GM23338 (cell line): Measurements from ENCODE around the gene ABAT. TPM values are rescaled to one million over a fixed set of nuclear protein-coding genes. Genes with fewer than 3 reads are reported as not detected.

ENCODE experiments used
- ATAC-seq: fragments of 200-7000 bp; cut with Tn5 transposase; 3 replicates; pipeline ENCODE4 v1.9.1; 2020
- DNase-seq: peaks from one replicate; pipeline ENCODE4 v3.0.0-alpha.2; 2015; ENCODE audit warnings: low spot score
- H2AFZ ChIP-seq: fragments of 200-600 bp; sonication (generic); 2 replicates; pipeline ENCODE4 v1.8.0; 2016; ENCODE audit warnings: antibody characterized with exemption, mild to moderate bottlenecking, moderate library complexity
- H3F3A ChIP-seq: fragments of 200-600 bp; sonication (generic); replicated peaks from 2 replicates; pipeline ENCODE4 v1.8.0; 2017; ENCODE audit warnings: antibody characterized with exemption, mixed run types, low read depth
- H3K27ac ChIP-seq: fragments of 200-600 bp; sonication (generic); 2 replicates; pipeline ENCODE4 v1.6.1; 2016; ENCODE audit warnings: low read depth
- H3K27me3 ChIP-seq: fragments of 200-600 bp; sonication (generic); 2 replicates; pipeline ENCODE4 v1.8.0; 2016; ENCODE audit warnings: mild to moderate bottlenecking, mixed run types, moderate library complexity; ENCODE audit not compliant: insufficient read depth
- H3K36me3 ChIP-seq: fragments of 200-600 bp; sonication (generic); 2 replicates; pipeline ENCODE4 v1.8.0; 2016; ENCODE audit warnings: mild to moderate bottlenecking; ENCODE audit not compliant: insufficient read depth
- H3K4me1 ChIP-seq: fragments of 200-600 bp; sonication (generic); 2 replicates; pipeline ENCODE4 v1.8.0; 2016; ENCODE audit warnings: mild to moderate bottlenecking, moderate library complexity; ENCODE audit not compliant: insufficient read depth
- H3K4me2 ChIP-seq: fragments of 200-600 bp; sonication (generic); 2 replicates; pipeline ENCODE4 v1.7.1; 2017; ENCODE audit warnings: mixed run types
- H3K4me3 ChIP-seq: fragments of 200-600 bp; sonication (generic); 2 replicates; pipeline ENCODE4 v1.6.1; 2016; ENCODE audit warnings: mixed run types
- H3K79me2 ChIP-seq: fragments of 200-600 bp; sonication (generic); replicated peaks from 2 replicates; pipeline ENCODE4 v1.8.0; 2017; ENCODE audit warnings: mild to moderate bottlenecking; ENCODE audit not compliant: insufficient read depth
- H3K9me2 ChIP-seq: fragments of 200-600 bp; sonication (generic); 2 replicates; pipeline ENCODE4 v1.8.0; 2017; ENCODE audit not compliant: insufficient read depth
- H4K20me1 ChIP-seq: fragments of 200-600 bp; sonication (generic); replicated peaks from 2 replicates; pipeline ENCODE4 v1.8.0; 2017; ENCODE audit warnings: mild to moderate bottlenecking; ENCODE audit not compliant: insufficient read depth
- H3K27ac Mint-ChIP-seq: 2 replicates; pipeline ENCODE4 v1.8.0; 2020; ENCODE audit warnings: inconsistent platforms, mild to moderate bottlenecking, moderate library complexity, mixed read lengths
- H3K27me3 Mint-ChIP-seq: 3 replicates; pipeline ENCODE4 v1.8.0; 2022; ENCODE audit warnings: low read depth, mild to moderate bottlenecking, moderate library complexity, mixed read lengths, inconsistent platforms; ENCODE audit not compliant: insufficient read depth, poor library complexity
- H3K36me3 Mint-ChIP-seq: 3 replicates; pipeline ENCODE4 v1.8.0; 2021; ENCODE audit warnings: low read depth, mild to moderate bottlenecking, inconsistent platforms, moderate library complexity, mixed read lengths
- H3K4me1 Mint-ChIP-seq: 3 replicates; pipeline ENCODE4 v1.8.0; 2020; ENCODE audit warnings: mild to moderate bottlenecking, inconsistent platforms, mixed read lengths
- H3K4me3 Mint-ChIP-seq: 3 replicates; pipeline ENCODE4 v1.8.0; 2021; ENCODE audit warnings: moderate library complexity, mild to moderate bottlenecking, inconsistent platforms, mixed read lengths
- H3K9me3 Mint-ChIP-seq: 3 replicates; pipeline ENCODE4 v1.8.0; 2020; ENCODE audit warnings: moderate library complexity, mild to moderate bottlenecking, inconsistent platforms, mixed read lengths
- ETS1 ChIP-seq: IDR thresholded peaks from 2 replicates; pipeline ENCODE4 v1.6.1; 2016; ENCODE audit warnings: antibody characterized with exemption
- EZH2 ChIP-seq: fragments of 200-600 bp; sonication (generic); IDR thresholded peaks from one replicate; pipeline ENCODE4 v1.8.0; 2017; ENCODE audit warnings: antibody characterized with exemption, mild to moderate bottlenecking, low read depth; ENCODE audit not compliant: unreplicated experiment
- EZH2phosphoT487 ChIP-seq: fragments of 200-600 bp; sonication (generic); IDR thresholded peaks from one replicate; pipeline ENCODE4 v1.8.1; 2018; ENCODE audit warnings: antibody characterized with exemption; ENCODE audit not compliant: unreplicated experiment
- POLR2AphosphoS5 ChIP-seq: IDR thresholded peaks from 2 replicates; pipeline ENCODE4 v1.6.1; 2016; ENCODE audit warnings: antibody characterized with exemption, low read depth
- ZNF114 ChIP-seq: fragments of 250-450 bp; sonication (Bioruptor Pico); IDR thresholded peaks from 2 replicates; pipeline ENCODE4 v1.5.0; 2020; ENCODE audit warnings: mild to moderate bottlenecking, moderate library complexity
- polyA plus RNA-seq: library from polyadenylated mRNA; unstranded; fragments of >200 nt; fragmentation: Nextera tagmentation; extraction: Ambion mirVana; gene quantifications from 2 replicates; pipeline ENCODE4 v1.2.1, GENCODE V29; 2016
- total RNA-seq: library from RNA; depleted of rRNA; stranded (reverse); fragments of >200 nt; shearing (Covaris generic); gene quantifications from 2 replicates; pipeline ENCODE4 v1.2.3, GENCODE V29; 2014
- TF ChIP-seq, protein P1 (sequence below), 2 experiments: fragments of 200-600 bp in 1 of 2; sonication (generic) in 1 of 2; conservative IDR thresholded peaks; 2 replicates each; pipeline versions ENCODE4 v1.5.1 to v1.6.1; 2016 to 2017; ENCODE audit warnings: antibody characterized with exemption in 2 of 2, low read depth in 2 of 2, mild to moderate bottlenecking in 2 of 2, moderate library complexity in 1 of 2

ABAT gene
- total and polyA plus RNA-seq, 2 experiments from 2014 or later: 4.4 to 8.8 TPM

DNA sequence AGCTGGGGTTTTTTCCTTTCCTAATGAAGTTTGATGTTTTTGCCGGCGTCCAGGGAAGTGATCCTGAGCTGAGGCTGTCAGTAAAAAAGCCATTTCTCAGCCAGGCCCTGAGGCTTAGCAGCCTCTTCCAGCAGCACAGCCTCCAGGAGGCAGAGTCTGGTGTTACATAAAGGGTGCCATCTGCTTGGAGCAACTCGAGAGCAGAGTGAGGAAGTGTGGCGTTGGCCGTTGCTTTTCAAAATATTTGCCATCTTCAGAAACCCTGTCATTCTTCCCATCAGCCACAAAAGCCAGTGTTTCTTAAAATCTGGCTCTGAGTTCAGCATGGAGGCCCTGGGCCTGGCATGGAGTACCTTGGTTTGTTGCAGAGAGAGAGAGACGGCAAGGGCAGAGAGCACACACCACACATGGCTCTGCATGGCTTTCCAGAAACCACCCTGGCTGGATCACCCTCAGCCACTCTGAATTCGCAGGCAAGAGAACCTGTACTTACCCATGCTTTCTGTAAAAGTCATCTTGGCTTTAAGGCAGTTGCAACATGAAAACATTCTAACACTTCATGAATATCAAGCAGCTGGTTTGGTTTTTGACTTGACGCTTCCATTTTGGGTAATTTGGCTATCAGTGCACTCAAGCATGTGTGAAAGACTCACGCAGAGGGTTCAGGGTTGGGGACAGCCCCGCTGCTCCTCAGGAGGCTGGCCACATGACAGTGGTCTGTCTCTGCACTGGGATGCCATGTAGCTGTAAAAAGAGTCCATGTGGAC lies 144.3 kb downstream of the ABAT start:
- H4K20me1 ChIP-seq: no peaks in the 10 kb centered on the region; the same call in 1 of the 2 replicates
- Mint-ChIP-seq H3K4me3 (no peak overlapping the region), H3K27me3 (peaks cover 2% of the 10 kb centered on the region), H3K4me1 (peaks cover 23% of the 10 kb centered on the region), H3K27ac (peak overlapping the region; percentile 13; the same call in 1 of the 2 replicates), H3K9me3 (no peaks in the 10 kb centered on the region), H3K36me3 (peaks cover 87% of the 10 kb centered on the region)
- H3K27ac ChIP-seq: peak overlapping the region; percentile 66; the same call in 1 of the 2 replicates
- no peak overlapping the region for H2AFZ ChIP-seq
- 0 out of 2 replicates have a peak, but pooled peaks cover 6% of the 10 kb centered on the region for H3K79me2 ChIP-seq
- TF ChIP-seq, protein P1, sequence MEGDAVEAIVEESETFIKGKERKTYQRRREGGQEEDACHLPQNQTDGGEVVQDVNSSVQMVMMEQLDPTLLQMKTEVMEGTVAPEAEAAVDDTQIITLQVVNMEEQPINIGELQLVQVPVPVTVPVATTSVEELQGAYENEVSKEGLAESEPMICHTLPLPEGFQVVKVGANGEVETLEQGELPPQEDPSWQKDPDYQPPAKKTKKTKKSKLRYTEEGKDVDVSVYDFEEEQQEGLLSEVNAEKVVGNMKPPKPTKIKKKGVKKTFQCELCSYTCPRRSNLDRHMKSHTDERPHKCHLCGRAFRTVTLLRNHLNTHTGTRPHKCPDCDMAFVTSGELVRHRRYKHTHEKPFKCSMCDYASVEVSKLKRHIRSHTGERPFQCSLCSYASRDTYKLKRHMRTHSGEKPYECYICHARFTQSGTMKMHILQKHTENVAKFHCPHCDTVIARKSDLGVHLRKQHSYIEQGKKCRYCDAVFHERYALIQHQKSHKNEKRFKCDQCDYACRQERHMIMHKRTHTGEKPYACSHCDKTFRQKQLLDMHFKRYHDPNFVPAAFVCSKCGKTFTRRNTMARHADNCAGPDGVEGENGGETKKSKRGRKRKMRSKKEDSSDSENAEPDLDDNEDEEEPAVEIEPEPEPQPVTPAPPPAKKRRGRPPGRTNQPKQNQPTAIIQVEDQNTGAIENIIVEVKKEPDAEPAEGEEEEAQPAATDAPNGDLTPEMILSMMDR (conservative IDR thresholded peaks at IDR 0.05; ENCODE audit: low read depth in 2 of 2): 0 out of 4 replicates have a peak, but pooled peaks of 1 of the 2 experiments have one; percentile 16
- TF ChIP-seq EZH2phosphoT487: no peak
- H3K4me2 ChIP-seq: no peak overlapping the region
- H3K9me2 ChIP-seq: no peaks in the 10 kb centered on the region
- no peak overlapping the region for H3K4me3 ChIP-seq
- no peak for DNase-seq
- 0 out of 2 replicates have a peak, but pooled peaks cover 16% of the 10 kb centered on the region for H3F3A ChIP-seq
- ATAC-seq: no peak
- peaks cover 29% of the 10 kb centered on the region for H3K36me3 ChIP-seq
- no peaks in the 10 kb centered on the region for H3K27me3 ChIP-seq
- H3K4me1 ChIP-seq: peaks cover 11% of the 10 kb centered on the region; the same call in 1 of the 2 replicates

DNA sequence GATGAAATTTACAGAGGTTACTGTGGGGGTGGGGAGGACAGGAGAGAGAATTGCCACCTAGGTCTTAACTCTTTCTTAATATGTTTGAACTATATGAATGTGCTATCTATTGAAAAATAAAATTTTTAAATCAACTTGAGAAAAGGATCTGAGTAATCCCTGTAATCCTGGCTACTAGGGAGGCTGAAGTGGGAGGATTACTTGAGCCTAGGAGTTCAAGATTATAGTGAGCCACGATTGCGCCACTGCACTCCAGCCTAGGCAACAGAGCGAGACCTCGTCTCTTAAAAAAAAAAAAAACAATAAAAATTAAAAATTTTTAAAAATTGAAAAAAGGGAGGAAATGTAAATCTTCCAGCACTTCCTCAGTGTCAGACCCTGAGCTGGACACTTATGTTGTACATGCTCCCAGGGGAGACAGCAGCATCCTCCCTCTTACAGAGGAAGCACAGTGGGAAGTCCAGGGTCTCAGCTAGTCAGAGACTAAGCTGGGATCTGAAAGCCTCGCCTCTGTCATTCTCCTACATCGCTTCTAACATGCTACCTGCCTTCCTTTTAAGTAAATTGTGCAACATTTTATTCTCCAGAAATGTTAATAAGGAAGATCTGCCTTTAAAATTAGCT lies 145.1 kb downstream of the ABAT start:
- no peak overlapping the region for H3K4me3 ChIP-seq
- no peak for DNase-seq
- TF ChIP-seq EZH2: no peak
- no peak for TF ChIP-seq ZNF114 (CRISPR knock-in tag)
- no peak for TF ChIP-seq ETS1
- no peak for TF ChIP-seq POLR2AphosphoS5
- TF ChIP-seq EZH2phosphoT487: no peak
- H3K36me3 ChIP-seq: peaks cover 28% of the 10 kb centered on the region
- Mint-ChIP-seq H3K4me3 (no peak overlapping the region), H3K27me3 (peaks cover 2% of the 10 kb centered on the region), H3K36me3 (peaks cover 87% of the 10 kb centered on the region), H3K27ac (no peak overlapping the region), H3K4me1 (peaks cover 23% of the 10 kb centered on the region), H3K9me3 (no peaks in the 10 kb centered on the region)
- H2AFZ ChIP-seq: no peak overlapping the region
- no peak overlapping the region for H3K4me2 ChIP-seq
- H3F3A ChIP-seq: 0 out of 2 replicates have a peak, but pooled peaks cover 16% of the 10 kb centered on the region
- no peaks in the 10 kb centered on the region for H3K9me2 ChIP-seq
- H3K27ac ChIP-seq: no peak overlapping the region
- H3K79me2 ChIP-seq: 0 out of 2 replicates have a peak, but pooled peaks cover 6% of the 10 kb centered on the region
- no peaks in the 10 kb centered on the region; the same call in 1 of the 2 replicates for H4K20me1 ChIP-seq
- H3K27me3 ChIP-seq: no peaks in the 10 kb centered on the region
- H3K4me1 ChIP-seq: peaks cover 11% of the 10 kb centered on the region; the same call in 1 of the 2 replicates
- ATAC-seq: no peak
